Neural cell (in vitro differentiated cells): ENCODE measurements around the gene TECRL. TPM values are rescaled to one million over a fixed set of nuclear protein-coding genes. Genes with fewer than 3 reads are reported as not detected.

ENCODE experiments used
- H2AFZ ChIP-seq: fragments of 200-600, 300-800 bp; sonication (generic), shearing (Covaris generic); 2 replicates; pipeline ENCODE4 v1.6.0; 2014; ENCODE audit warnings: low read depth, mild to moderate bottlenecking, antibody characterized with exemption, low read length, moderate library complexity
- H3F3A ChIP-seq: fragments of 200-600 bp; shearing (Covaris generic); 2 replicates; pipeline ENCODE4 v1.6.1; 2016; ENCODE audit warnings: mild to moderate bottlenecking, moderate library complexity, mixed read lengths, antibody characterized with exemption, low read length; ENCODE audit not compliant: insufficient read depth, poor library complexity, severe bottlenecking
- H3K27ac ChIP-seq: fragments of 200-600, 300-800 bp; sonication (generic), shearing (Covaris generic); 2 replicates; pipeline ENCODE4 v1.5.1; 2014; ENCODE audit warnings: mild to moderate bottlenecking, low read length, moderate library complexity
- H3K27me3 ChIP-seq: fragments of 300-800, 200-600 bp; sonication (generic), shearing (Covaris generic); 2 replicates; pipeline ENCODE4 v1.6.0; 2014; ENCODE audit warnings: mild to moderate bottlenecking, low read depth, low read length, moderate library complexity; ENCODE audit not compliant: insufficient read depth
- H3K36me3 ChIP-seq: fragments of 300-800, 200-600 bp; sonication (generic), shearing (Covaris generic); 2 replicates; pipeline ENCODE4 v1.5.1; 2014; ENCODE audit warnings: mild to moderate bottlenecking, antibody characterized with exemption, low read length, moderate library complexity; ENCODE audit not compliant: insufficient read depth
- H3K4me2 ChIP-seq: fragments of 300-800, 200-600 bp; sonication (generic), shearing (Covaris generic); 2 replicates; pipeline ENCODE4 v1.6.0; 2014; ENCODE audit warnings: mild to moderate bottlenecking, low read length
- H3K4me3 ChIP-seq: fragments of 300-800, 200-600 bp; sonication (generic), shearing (Covaris generic); 2 replicates; pipeline ENCODE4 v1.5.1; 2014; ENCODE audit warnings: mild to moderate bottlenecking, low read length, moderate library complexity
- H3K79me2 ChIP-seq: fragments of 200-600 bp; shearing (Covaris generic); replicated peaks from 2 replicates; pipeline ENCODE4 v1.6.0; 2014; ENCODE audit warnings: mild to moderate bottlenecking, low read length, moderate library complexity; ENCODE audit not compliant: insufficient read depth
- H3K9ac ChIP-seq: fragments of 300-800, 200-600 bp; sonication (generic), shearing (Covaris generic); 2 replicates; pipeline ENCODE4 v1.6.1; 2016; ENCODE audit warnings: mild to moderate bottlenecking, low read length, mixed read lengths
- H3K9me2 ChIP-seq: fragments of 200-600 bp; shearing (Covaris generic); 2 replicates; pipeline ENCODE4 v1.6.1; 2016; ENCODE audit warnings: mild to moderate bottlenecking, low read length, mixed read lengths; ENCODE audit not compliant: insufficient read depth
- H3K9me3 ChIP-seq: fragments of 200-600, 300-800 bp; sonication (generic), shearing (Covaris generic); 2 replicates; pipeline ENCODE4 v1.6.1; 2016; ENCODE audit warnings: mild to moderate bottlenecking, mixed run types, low read length, moderate library complexity, mixed read lengths
- H4K20me1 ChIP-seq: fragments of 200-600 bp; shearing (Covaris generic); 2 replicates; pipeline ENCODE4 v1.6.1; 2016; ENCODE audit warnings: mild to moderate bottlenecking, mixed run types; ENCODE audit not compliant: insufficient read depth
- CTCF ChIP-seq: fragments of 450-650 bp; IDR thresholded peaks from 2 replicates; pipeline ENCODE4 v1.5.1; 2014; ENCODE audit warnings: antibody characterized with exemption, mild to moderate bottlenecking, moderate library complexity; ENCODE audit not compliant: poor library complexity, severe bottlenecking
- EP300 ChIP-seq: fragments of 450-650 bp; conservative IDR thresholded peaks from 2 replicates; pipeline ENCODE4 v1.6.1; 2014; ENCODE audit warnings: antibody characterized with exemption, mild to moderate bottlenecking, moderate library complexity; ENCODE audit not compliant: poor library complexity, severe bottlenecking
- EZH2 ChIP-seq: fragments of 200-600, 300-800 bp; shearing (Covaris generic), sonication (generic); IDR thresholded peaks from 2 replicates; pipeline ENCODE4 v1.6.1; 2014; ENCODE audit warnings: antibody characterized with exemption, low read length, borderline replicate concordance, mild to moderate bottlenecking; ENCODE audit not compliant: insufficient read depth, poor library complexity, severe bottlenecking
- MXI1 ChIP-seq: fragments of 450-650 bp; conservative IDR thresholded peaks from 2 replicates; pipeline ENCODE4 v1.6.1; 2014; ENCODE audit warnings: antibody characterized with exemption, mild to moderate bottlenecking; ENCODE audit not compliant: poor library complexity, severe bottlenecking
- POLR2AphosphoS5 ChIP-seq: IDR thresholded peaks from 2 replicates; pipeline ENCODE4 v1.6.1; 2012
- RAD21 ChIP-seq: fragments of 450-650 bp; conservative IDR thresholded peaks from 2 replicates; pipeline ENCODE4 v1.6.1; 2014; ENCODE audit warnings: antibody characterized with exemption, mild to moderate bottlenecking, moderate library complexity
- SMC3 ChIP-seq: fragments of 450-650 bp; conservative IDR thresholded peaks from 2 replicates; pipeline ENCODE4 v1.6.1; 2014; ENCODE audit warnings: antibody characterized with exemption, mild to moderate bottlenecking, moderate library complexity; ENCODE audit not compliant: poor library complexity
- TAF1 ChIP-seq: IDR thresholded peaks from 2 replicates; pipeline ENCODE4 v1.6.1; 2012; ENCODE audit warnings: low read depth
- polyA plus RNA-seq: library from polyadenylated mRNA; depleted of rRNA; stranded (reverse); fragments of >200 nt; gene quantifications from 2 replicates; pipeline ENCODE4 v1.2.3, GENCODE V29; 2014
- TF ChIP-seq, protein P1 (sequence below): IDR thresholded peaks from 2 replicates; pipeline ENCODE4 v1.6.1; 2012; ENCODE audit warnings: borderline replicate concordance

TECRL gene
- polyA plus RNA-seq, 1 donor from 2014 or later = not detected

GRCh38 chr4:64360664-64361398 lies 48.4 kb downstream of the TECRL start:
- no peaks in the 10 kb centered on the region for H3K36me3 ChIP-seq

DNA sequence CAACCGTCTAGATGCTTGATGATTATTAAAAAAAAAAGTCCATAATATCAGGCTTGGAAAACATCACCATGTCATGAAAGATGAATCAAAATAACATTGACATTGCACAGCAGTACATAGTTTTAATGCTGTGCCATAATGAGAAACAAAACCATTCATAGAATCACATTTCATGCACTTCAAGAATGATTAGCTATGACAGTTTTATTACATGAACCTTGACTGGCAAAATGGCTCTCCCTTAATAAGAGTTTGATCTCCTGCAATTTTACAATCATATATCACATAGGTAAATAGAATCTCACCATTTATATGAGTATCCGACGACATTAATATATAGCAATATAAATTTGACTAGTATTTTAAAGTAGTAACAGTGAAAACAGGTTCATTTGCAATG lies 49.8 kb downstream of the TECRL start:
- H4K20me1 ChIP-seq = no peaks in the 10 kb centered on the region
- no peak overlapping the region for H3K9ac ChIP-seq
- no peak overlapping the region for H3K27ac ChIP-seq
- TF ChIP-seq EP300 (peak; percentile 96), POLR2AphosphoS5 (peak; percentile 89), CTCF (no peak)
- H3K9me2 ChIP-seq = no peaks in the 10 kb centered on the region
- no peak overlapping the region for H3K4me2 ChIP-seq
- no peaks in the 10 kb centered on the region for H3K79me2 ChIP-seq
- no peak overlapping the region for H2AFZ ChIP-seq
- no peaks in the 10 kb centered on the region for H3K27me3 ChIP-seq
- H3K9me3 ChIP-seq = no peaks in the 10 kb centered on the region
- H3K4me3 ChIP-seq = no peak overlapping the region
- peaks cover 4% of the 10 kb centered on the region for H3F3A ChIP-seq
- no peaks in the 10 kb centered on the region for H3K36me3 ChIP-seq

More at GRCh38 chr4:64360664-64361398, 48.4 kb downstream of the TECRL start:
- Histone ChIP-seq H3K4me2 (no peak overlapping the region), H2AFZ (no peak overlapping the region), H3K27me3 (no peaks in the 10 kb centered on the region), H3F3A (peaks cover 4% of the 10 kb centered on the region), H4K20me1 (no peaks in the 10 kb centered on the region), H3K9ac (no peak overlapping the region), H3K9me3 (no peaks in the 10 kb centered on the region), H3K4me3 (no peak overlapping the region), H3K27ac (no peak overlapping the region), H3K9me2 (no peaks in the 10 kb centered on the region), H3K79me2 (no peaks in the 10 kb centered on the region)
- no peak for TF ChIP-seq POLR2AphosphoS5
- no peak for TF ChIP-seq EP300
- TF ChIP-seq, protein P1, sequence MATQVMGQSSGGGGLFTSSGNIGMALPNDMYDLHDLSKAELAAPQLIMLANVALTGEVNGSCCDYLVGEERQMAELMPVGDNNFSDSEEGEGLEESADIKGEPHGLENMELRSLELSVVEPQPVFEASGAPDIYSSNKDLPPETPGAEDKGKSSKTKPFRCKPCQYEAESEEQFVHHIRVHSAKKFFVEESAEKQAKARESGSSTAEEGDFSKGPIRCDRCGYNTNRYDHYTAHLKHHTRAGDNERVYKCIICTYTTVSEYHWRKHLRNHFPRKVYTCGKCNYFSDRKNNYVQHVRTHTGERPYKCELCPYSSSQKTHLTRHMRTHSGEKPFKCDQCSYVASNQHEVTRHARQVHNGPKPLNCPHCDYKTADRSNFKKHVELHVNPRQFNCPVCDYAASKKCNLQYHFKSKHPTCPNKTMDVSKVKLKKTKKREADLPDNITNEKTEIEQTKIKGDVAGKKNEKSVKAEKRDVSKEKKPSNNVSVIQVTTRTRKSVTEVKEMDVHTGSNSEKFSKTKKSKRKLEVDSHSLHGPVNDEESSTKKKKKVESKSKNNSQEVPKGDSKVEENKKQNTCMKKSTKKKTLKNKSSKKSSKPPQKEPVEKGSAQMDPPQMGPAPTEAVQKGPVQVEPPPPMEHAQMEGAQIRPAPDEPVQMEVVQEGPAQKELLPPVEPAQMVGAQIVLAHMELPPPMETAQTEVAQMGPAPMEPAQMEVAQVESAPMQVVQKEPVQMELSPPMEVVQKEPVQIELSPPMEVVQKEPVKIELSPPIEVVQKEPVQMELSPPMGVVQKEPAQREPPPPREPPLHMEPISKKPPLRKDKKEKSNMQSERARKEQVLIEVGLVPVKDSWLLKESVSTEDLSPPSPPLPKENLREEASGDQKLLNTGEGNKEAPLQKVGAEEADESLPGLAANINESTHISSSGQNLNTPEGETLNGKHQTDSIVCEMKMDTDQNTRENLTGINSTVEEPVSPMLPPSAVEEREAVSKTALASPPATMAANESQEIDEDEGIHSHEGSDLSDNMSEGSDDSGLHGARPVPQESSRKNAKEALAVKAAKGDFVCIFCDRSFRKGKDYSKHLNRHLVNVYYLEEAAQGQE = no peak
- TF ChIP-seq TAF1 = no peak
- no peak for TF ChIP-seq SMC3
- TF ChIP-seq EZH2 = no peak
- TF ChIP-seq CTCF = no peak
- TF ChIP-seq MXI1 = no peak
- TF ChIP-seq RAD21 = no peak
